ENCODE measurements around the gene GOLGA2. TPM values are rescaled to one million over a fixed set of nuclear protein-coding genes. Genes with fewer than 3 reads are reported as not detected.

Gene GOLGA2
- total RNA-seq, 4 donors from 2014 or later: 68.9 to 84.6 (median 78.5) TPM

DNA sequence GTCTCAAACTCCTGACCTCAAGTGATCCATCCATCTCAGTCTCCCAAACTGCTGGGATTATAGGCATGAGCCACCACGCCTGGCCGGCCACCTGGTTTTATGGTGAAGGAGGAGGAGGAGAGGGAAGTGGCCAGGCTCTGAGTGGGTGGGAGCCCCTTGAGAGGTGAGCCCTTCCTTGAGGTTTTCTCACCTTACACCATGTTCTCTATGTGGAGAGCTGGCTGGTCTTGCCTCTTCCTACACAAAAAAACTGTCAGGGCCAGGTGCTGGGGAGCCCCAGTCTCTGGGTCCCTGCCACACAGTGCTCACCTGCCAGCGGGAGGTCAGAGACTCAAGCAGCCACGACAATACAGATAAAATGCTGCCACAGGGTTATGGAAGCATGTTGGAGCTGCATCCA lies 18.3 kb upstream of the GOLGA2 start:
- DNase-seq (no peak), ATAC-seq (no peak)
- Histone ChIP-seq H3K4me3 (no peak overlapping the region), H3K27me3 (no peaks in the 10 kb centered on the region), H3K4me1 (no peaks in the 10 kb centered on the region), H3K36me3 (no peaks in the 10 kb centered on the region), H3K9me3 (no peaks in the 10 kb centered on the region), H3K27ac (no peak overlapping the region)
- in situ Hi-C loops (cut with MboI; ENCODE audit: low sequenced_read_pairs in 4 of 4): loop anchor here in 1 of 4 donors (10.0 kb wide), 1 partner anchor 121 kb away; no protein-coding TSS in a partner anchor
- intact Hi-C loops (cut with DNase I; ENCODE audit: low total_unique reads): no loop called here
- TF ChIP-seq, protein P1, sequence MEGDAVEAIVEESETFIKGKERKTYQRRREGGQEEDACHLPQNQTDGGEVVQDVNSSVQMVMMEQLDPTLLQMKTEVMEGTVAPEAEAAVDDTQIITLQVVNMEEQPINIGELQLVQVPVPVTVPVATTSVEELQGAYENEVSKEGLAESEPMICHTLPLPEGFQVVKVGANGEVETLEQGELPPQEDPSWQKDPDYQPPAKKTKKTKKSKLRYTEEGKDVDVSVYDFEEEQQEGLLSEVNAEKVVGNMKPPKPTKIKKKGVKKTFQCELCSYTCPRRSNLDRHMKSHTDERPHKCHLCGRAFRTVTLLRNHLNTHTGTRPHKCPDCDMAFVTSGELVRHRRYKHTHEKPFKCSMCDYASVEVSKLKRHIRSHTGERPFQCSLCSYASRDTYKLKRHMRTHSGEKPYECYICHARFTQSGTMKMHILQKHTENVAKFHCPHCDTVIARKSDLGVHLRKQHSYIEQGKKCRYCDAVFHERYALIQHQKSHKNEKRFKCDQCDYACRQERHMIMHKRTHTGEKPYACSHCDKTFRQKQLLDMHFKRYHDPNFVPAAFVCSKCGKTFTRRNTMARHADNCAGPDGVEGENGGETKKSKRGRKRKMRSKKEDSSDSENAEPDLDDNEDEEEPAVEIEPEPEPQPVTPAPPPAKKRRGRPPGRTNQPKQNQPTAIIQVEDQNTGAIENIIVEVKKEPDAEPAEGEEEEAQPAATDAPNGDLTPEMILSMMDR (IDR thresholded peaks at IDR 0.05 in 4 of 5, conservative IDR thresholded peaks at IDR 0.05 in 1 of 5): no peak
- TF ChIP-seq POLR2A (IDR thresholded peaks at IDR 0.05): no peak

DNA sequence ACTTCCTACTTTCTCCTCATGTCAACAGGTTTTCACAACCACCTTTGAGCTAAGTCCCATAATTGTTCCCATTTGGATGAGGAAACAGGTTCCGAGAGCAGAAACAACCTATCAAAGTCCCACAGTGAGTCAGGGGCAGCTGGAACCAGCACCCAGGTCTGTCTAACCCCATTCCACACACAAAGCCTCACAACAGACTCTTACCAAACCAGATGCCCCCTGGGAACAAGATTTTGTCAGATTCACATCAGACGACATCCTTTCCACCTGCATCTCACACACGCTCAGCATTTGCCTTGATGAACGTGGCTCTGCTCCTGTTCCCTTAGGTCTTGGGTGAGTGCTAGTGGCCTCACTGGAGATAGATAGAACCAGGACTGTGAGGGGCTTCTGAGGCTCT lies 17.3 kb upstream of the GOLGA2 start:
- H3K27me3 ChIP-seq: no peaks in the 10 kb centered on the region
- no peak overlapping the region for H3K27ac ChIP-seq
- no peaks in the 10 kb centered on the region for H3K9me3 ChIP-seq
- no peaks in the 10 kb centered on the region for H3K4me1 ChIP-seq
- ATAC-seq (no peak), DNase-seq (no peak)
- TF ChIP-seq, protein P1 (IDR thresholded peaks at IDR 0.05 in 4 of 5, conservative IDR thresholded peaks at IDR 0.05 in 1 of 5): no peak
- TF ChIP-seq POLR2A (IDR thresholded peaks at IDR 0.05): no peak
- H3K36me3 ChIP-seq: peaks cover 0 to 8% of the 10 kb centered on the region in 2 donors
- intact Hi-C loops (cut with DNase I; ENCODE audit: low total_unique reads) (no loop called here), in situ Hi-C loops (cut with MboI; ENCODE audit: low sequenced_read_pairs in 4 of 4) (loop anchor here in 1 of 4 donors (10.0 kb wide), 1 partner anchor 122 kb away; no protein-coding TSS in a partner anchor)
- H3K4me3 ChIP-seq: no peak overlapping the region

DNA sequence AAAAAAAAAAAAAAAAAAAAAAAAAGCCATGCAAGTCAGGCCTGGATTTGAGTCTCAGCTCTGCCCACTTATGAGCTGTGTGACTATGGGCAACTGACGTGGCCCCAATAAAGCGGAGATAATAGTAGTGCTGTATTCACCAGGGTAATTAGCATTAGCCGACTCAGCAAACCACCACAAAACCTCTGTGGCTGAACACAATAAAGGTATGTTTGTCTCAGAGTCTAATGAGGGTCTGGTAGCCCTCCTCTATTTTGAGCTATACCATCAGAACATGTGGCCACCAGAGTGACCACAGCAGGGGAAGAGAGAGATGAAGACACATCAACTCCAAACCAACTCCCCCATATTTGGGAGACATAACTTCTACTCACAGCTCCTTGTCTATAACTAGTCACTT lies 16.2 kb upstream of the GOLGA2 start:
- Histone ChIP-seq H3K9me3 (no peaks in the 10 kb centered on the region), H3K4me3 (no peak overlapping the region), H3K4me1 (no peaks in the 10 kb centered on the region), H3K27me3 (no peaks in the 10 kb centered on the region), H3K36me3 (peaks cover 0 to 8% of the 10 kb centered on the region in 2 donors), H3K27ac (no peak overlapping the region)
- TF ChIP-seq, protein P1 (IDR thresholded peaks at IDR 0.05 in 4 of 5, conservative IDR thresholded peaks at IDR 0.05 in 1 of 5): no peak
- no peak for TF ChIP-seq POLR2A (IDR thresholded peaks at IDR 0.05)
- ATAC-seq (no peak), DNase-seq (no peak)
- in situ Hi-C loops (cut with MboI; ENCODE audit: low sequenced_read_pairs in 4 of 4) (loop anchor here in 1 of 4 donors (10.0 kb wide), 1 partner anchor 123 kb away; no protein-coding TSS in a partner anchor), intact Hi-C loops (cut with DNase I; ENCODE audit: low total_unique reads) (no loop called here)

DNA sequence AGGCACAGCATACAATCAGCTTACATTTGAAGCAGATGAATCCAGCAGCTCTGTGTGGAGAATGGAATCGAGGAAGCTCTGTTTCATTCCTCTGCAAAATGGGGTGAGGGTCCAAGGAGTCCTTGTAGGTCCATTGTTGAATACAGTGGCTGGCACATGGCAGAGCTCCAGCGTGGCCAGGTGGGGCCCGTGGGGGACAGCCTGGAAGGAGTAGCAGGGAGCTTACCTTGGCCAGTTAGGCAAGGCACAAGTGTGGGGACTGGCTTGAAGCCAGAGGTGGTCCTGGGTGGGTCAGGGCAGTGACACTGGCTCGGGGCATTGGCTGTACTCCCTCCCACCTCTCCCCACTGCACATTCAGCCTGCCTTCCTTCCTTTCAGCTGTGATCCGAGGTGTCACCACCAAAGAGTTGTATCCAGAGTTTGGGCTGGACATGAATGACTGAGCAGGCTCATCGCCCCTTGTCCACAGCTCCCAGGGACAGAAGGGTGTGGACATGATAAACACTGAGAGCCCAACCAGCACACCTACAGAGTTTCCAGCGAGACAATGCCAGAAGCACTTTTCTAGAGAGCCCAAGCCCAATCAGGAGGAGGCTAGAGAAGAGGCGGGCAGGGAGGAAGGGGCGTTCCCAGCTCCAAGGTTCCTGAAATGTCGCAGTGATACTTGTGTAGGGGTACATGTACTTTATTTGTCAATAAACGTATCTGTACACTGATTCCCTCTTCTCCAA lies 12.6 kb upstream of the GOLGA2 start:
- Histone ChIP-seq H3K4me1 (no peaks in the 10 kb centered on the region), H3K27me3 (no peaks in the 10 kb centered on the region), H3K4me3 (no peak overlapping the region), H3K27ac (no peak overlapping the region), H3K36me3 (peaks cover 0 to 22% of the 10 kb centered on the region in 2 donors), H3K9me3 (no peaks in the 10 kb centered on the region)
- no peak for TF ChIP-seq POLR2A (IDR thresholded peaks at IDR 0.05)
- TF ChIP-seq, protein P1 (IDR thresholded peaks at IDR 0.05 in 4 of 5, conservative IDR thresholded peaks at IDR 0.05 in 1 of 5): no peak
- DNase-seq: no peak
- no peak for ATAC-seq
- in situ Hi-C loops (cut with MboI; ENCODE audit: low sequenced_read_pairs in 4 of 4) (no loop called here), intact Hi-C loops (cut with DNase I; ENCODE audit: low total_unique reads) (no loop called here)
